HEK293 (cell line): ENCODE results near the gene PDCD4.

ENCODE experiments used
- EGR2 ChIP-seq: fragments of 450-650 bp; formaldehyde crosslinking; IDR thresholded peaks from 2 replicates; pipeline ENCODE4 v1.5.1; 2016; ENCODE audit warnings: low read depth, missing biosample characterization, missing genetic modification characterization
- GLI2 ChIP-seq: fragments of 450-650 bp; formaldehyde crosslinking; IDR thresholded peaks from 2 replicates; pipeline ENCODE4; 2017; ENCODE audit warnings: missing biosample characterization, missing genetic modification characterization, low read depth, borderline replicate concordance
- GLI4 ChIP-seq: fragments of 450-650 bp; formaldehyde crosslinking; IDR thresholded peaks from 2 replicates; pipeline ENCODE4 v1.5.1; 2016; ENCODE audit warnings: missing biosample characterization, missing genetic modification characterization
- GLIS1 ChIP-seq: fragments of 450-650 bp; formaldehyde crosslinking; IDR thresholded peaks from 2 replicates; pipeline ENCODE4 v1.5.1; 2016; ENCODE audit warnings: missing biosample characterization, missing genetic modification characterization
- KLF8 ChIP-seq: fragments of 450-650 bp; formaldehyde crosslinking; IDR thresholded peaks from 2 replicates; pipeline ENCODE4 v1.5.1; 2016; ENCODE audit warnings: missing biosample characterization, missing genetic modification characterization
- MYNN ChIP-seq: fragments of 450-650 bp; formaldehyde crosslinking; IDR thresholded peaks from 2 replicates; pipeline ENCODE4 v1.5.1; 2016; ENCODE audit warnings: missing biosample characterization, missing genetic modification characterization, borderline replicate concordance
- SCRT2 ChIP-seq: fragments of 450-650 bp; formaldehyde crosslinking; IDR thresholded peaks from 2 replicates; pipeline ENCODE4 v1.5.1; 2016; ENCODE audit warnings: missing biosample characterization, missing genetic modification characterization
- ZBTB17 ChIP-seq: fragments of 450-650 bp; formaldehyde crosslinking; IDR thresholded peaks from 2 replicates; pipeline ENCODE4 v1.5.1; 2016; ENCODE audit warnings: missing biosample characterization, missing genetic modification characterization
- ZEB2 ChIP-seq: fragments of 450-650 bp; formaldehyde crosslinking; IDR thresholded peaks from 2 replicates; pipeline ENCODE4 v1.5.1; 2016; ENCODE audit warnings: missing biosample characterization, missing genetic modification characterization
- ZNF114 ChIP-seq: fragments of 450-650 bp; formaldehyde crosslinking; IDR thresholded peaks from 2 replicates; pipeline ENCODE4 v1.5.0; 2017; ENCODE audit warnings: missing biosample characterization, missing genetic modification characterization
- ZNF16 ChIP-seq: fragments of 450-650 bp; formaldehyde crosslinking; IDR thresholded peaks from 2 replicates; pipeline ENCODE4 v1.5.1; 2016; ENCODE audit warnings: low read depth, missing biosample characterization, missing genetic modification characterization
- ZNF174 ChIP-seq: fragments of 450-650 bp; formaldehyde crosslinking; IDR thresholded peaks from 2 replicates; pipeline ENCODE4 v1.5.0; 2017; ENCODE audit warnings: missing biosample characterization, mild to moderate bottlenecking, missing genetic modification characterization
- ZNF19 ChIP-seq: fragments of 450-650 bp; formaldehyde crosslinking; IDR thresholded peaks from 2 replicates; pipeline ENCODE4; 2016; ENCODE audit warnings: missing biosample characterization, missing genetic modification characterization, low read depth
- ZNF274 ChIP-seq, 2 experiments: fragments of 200-500 bp in 1 of 2; fragments of 450-650 bp in 1 of 2; sonication (Bioruptor generic) in 1 of 2; formaldehyde crosslinking in 1 of 2; IDR thresholded peaks; 2 replicates each; pipeline versions ENCODE4 v1.5.1 to v1.6.1; 2014 to 2016; ENCODE audit warnings: borderline replicate concordance in 1 of 2, inconsistent platforms in 1 of 2, low read length in 1 of 2, missing biosample characterization in 1 of 2, missing genetic modification characterization in 1 of 2
- ZNF324 ChIP-seq: fragments of 450-650 bp; formaldehyde crosslinking; IDR thresholded peaks from 2 replicates; pipeline ENCODE4 v1.5.1; 2016; ENCODE audit warnings: missing biosample characterization, missing genetic modification characterization
- ZNF423 ChIP-seq: fragments of 450-650 bp; formaldehyde crosslinking; IDR thresholded peaks from 2 replicates; pipeline ENCODE4 v1.5.1; 2016; ENCODE audit warnings: missing biosample characterization, missing genetic modification characterization
- ZNF510 ChIP-seq: fragments of 450-650 bp; formaldehyde crosslinking; IDR thresholded peaks from 2 replicates; pipeline ENCODE4 v1.5.1; 2018; ENCODE audit warnings: mild to moderate bottlenecking, missing genetic modification characterization, missing biosample characterization; ENCODE audit not compliant: insufficient replicate concordance
- ZNF571 ChIP-seq: fragments of 450-650 bp; formaldehyde crosslinking; IDR thresholded peaks from 2 replicates; pipeline ENCODE4 v1.5.0; 2017; ENCODE audit warnings: missing biosample characterization, missing genetic modification characterization
- ZNF626 ChIP-seq: fragments of 450-650 bp; sonication (Bioruptor Pico); formaldehyde crosslinking; IDR thresholded peaks from 2 replicates; pipeline ENCODE4 v1.5.1; 2018; ENCODE audit warnings: missing biosample characterization, missing genetic modification characterization, inconsistent platforms
- ZNF664 ChIP-seq: fragments of 450-650 bp; formaldehyde crosslinking; IDR thresholded peaks from 2 replicates; pipeline ENCODE4 v1.5.1; 2016; ENCODE audit warnings: missing biosample characterization, missing genetic modification characterization
- ZNF677 ChIP-seq: fragments of 450-650 bp; IDR thresholded peaks from 2 replicates; pipeline ENCODE4 v1.5.0; 2018; ENCODE audit warnings: missing biosample characterization, mild to moderate bottlenecking, missing genetic modification characterization, moderate library complexity
- ZNF792 ChIP-seq: fragments of 450-650 bp; formaldehyde crosslinking; IDR thresholded peaks from 2 replicates; pipeline ENCODE4 v1.5.1; 2016; ENCODE audit warnings: missing biosample characterization, missing genetic modification characterization
- TF ChIP-seq, protein P1 (sequence below): fragments of 450-650 bp; formaldehyde crosslinking; IDR thresholded peaks from 2 replicates; pipeline ENCODE4 v1.5.1; 2017; ENCODE audit warnings: missing biosample characterization, missing genetic modification characterization
- TF ChIP-seq, protein P2 (sequence below): fragments of 450-650 bp; formaldehyde crosslinking; IDR thresholded peaks from 2 replicates; pipeline ENCODE4 v1.5.1; 2016; ENCODE audit warnings: missing biosample characterization, missing genetic modification characterization
- TF ChIP-seq, protein P3 (sequence below): fragments of 450-650 bp; formaldehyde crosslinking; IDR thresholded peaks from 2 replicates; pipeline ENCODE4 v1.5.1; 2016; ENCODE audit warnings: missing biosample characterization, missing genetic modification characterization
- TF ChIP-seq, protein P4 (sequence below): IDR thresholded peaks from 2 replicates; pipeline ENCODE4 v1.6.1; 2011; ENCODE audit warnings: mild to moderate bottlenecking, low read depth, low read length, borderline replicate concordance
- TF ChIP-seq, protein P5 (sequence below): fragments of 450-650 bp; formaldehyde crosslinking; IDR thresholded peaks from 2 replicates; pipeline ENCODE4 v1.5.1; 2016; ENCODE audit warnings: missing biosample characterization, missing genetic modification characterization
- TF ChIP-seq, protein P6 (sequence below): fragments of 450-650 bp; formaldehyde crosslinking; IDR thresholded peaks from 2 replicates; pipeline ENCODE4 v1.5.1; 2016; ENCODE audit warnings: missing biosample characterization, missing genetic modification characterization

Gene PDCD4

DNA sequence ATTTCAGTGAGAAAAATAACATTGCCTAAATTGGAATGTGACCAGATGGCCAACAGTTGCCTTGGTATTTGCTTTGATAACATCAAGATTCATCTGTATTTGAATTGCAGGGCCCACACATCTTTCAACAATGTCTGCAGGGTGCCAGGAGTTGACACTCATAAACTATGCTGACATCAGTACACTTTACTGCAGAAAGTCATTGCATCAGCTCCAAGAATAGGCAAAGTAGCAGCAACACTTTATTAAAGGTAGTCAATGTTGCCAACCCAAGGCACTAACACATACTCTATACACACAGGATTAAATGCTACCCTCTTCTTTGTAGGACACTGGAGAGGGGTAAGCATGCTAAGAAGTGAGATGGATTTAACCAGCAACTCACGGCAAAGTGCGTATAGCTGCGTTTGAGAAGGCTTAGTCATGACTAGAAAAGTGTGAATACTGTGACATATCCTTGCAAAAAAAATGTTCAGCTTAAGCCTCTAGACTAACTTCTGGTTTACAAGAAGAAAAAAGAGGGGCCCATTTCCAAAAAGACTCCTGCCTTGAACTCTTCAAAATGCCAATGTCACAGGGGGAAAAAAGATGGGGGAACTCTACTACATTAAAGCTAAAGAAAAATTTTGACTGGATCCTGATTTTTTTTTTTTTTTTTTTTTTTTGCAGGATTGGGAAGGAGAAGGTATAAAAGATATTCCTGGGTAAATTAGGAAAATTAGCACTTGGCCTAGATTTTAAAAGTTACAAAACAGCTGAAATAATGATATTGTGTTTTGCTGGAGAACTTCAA, 45.0 kb downstream of the PDCD4 start (continued):
- TF ChIP-seq, protein P1, sequence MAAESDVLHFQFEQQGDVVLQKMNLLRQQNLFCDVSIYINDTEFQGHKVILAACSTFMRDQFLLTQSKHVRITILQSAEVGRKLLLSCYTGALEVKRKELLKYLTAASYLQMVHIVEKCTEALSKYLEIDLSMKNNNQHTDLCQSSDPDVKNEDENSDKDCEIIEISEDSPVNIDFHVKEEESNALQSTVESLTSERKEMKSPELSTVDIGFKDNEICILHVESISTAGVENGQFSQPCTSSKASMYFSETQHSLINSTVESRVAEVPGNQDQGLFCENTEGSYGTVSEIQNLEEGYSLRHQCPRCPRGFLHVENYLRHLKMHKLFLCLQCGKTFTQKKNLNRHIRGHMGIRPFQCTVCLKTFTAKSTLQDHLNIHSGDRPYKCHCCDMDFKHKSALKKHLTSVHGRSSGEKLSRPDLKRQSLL (tag by site-specific recombination): peak; percentile 16; the same call in 1 of the 2 replicates
- TF ChIP-seq, protein P2, sequence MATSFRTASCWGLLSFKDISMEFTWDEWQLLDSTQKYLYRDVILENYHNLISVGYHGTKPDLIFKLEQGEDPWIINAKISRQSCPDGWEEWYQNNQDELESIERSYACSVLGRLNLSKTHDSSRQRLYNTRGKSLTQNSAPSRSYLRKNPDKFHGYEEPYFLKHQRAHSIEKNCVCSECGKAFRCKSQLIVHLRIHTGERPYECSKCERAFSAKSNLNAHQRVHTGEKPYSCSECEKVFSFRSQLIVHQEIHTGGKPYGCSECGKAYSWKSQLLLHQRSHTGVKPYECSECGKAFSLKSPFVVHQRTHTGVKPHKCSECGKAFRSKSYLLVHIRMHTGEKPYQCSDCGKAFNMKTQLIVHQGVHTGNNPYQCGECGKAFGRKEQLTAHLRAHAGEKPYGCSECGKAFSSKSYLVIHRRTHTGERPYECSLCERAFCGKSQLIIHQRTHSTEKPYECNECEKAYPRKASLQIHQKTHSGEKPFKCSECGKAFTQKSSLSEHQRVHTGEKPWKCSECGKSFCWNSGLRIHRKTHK (tag by site-specific recombination): no peak
- peak; percentile 84 for TF ChIP-seq ZNF664 (tag by site-specific recombination)
- no peak for TF ChIP-seq ZNF274 (IDR thresholded peaks at IDR 0.05; ENCODE audit: low read length)
- TF ChIP-seq ZNF274 (tag by site-specific recombination; IDR thresholded peaks at IDR 0.05; ENCODE audit: borderline replicate concordance): no peak
- TF ChIP-seq, protein P3, sequence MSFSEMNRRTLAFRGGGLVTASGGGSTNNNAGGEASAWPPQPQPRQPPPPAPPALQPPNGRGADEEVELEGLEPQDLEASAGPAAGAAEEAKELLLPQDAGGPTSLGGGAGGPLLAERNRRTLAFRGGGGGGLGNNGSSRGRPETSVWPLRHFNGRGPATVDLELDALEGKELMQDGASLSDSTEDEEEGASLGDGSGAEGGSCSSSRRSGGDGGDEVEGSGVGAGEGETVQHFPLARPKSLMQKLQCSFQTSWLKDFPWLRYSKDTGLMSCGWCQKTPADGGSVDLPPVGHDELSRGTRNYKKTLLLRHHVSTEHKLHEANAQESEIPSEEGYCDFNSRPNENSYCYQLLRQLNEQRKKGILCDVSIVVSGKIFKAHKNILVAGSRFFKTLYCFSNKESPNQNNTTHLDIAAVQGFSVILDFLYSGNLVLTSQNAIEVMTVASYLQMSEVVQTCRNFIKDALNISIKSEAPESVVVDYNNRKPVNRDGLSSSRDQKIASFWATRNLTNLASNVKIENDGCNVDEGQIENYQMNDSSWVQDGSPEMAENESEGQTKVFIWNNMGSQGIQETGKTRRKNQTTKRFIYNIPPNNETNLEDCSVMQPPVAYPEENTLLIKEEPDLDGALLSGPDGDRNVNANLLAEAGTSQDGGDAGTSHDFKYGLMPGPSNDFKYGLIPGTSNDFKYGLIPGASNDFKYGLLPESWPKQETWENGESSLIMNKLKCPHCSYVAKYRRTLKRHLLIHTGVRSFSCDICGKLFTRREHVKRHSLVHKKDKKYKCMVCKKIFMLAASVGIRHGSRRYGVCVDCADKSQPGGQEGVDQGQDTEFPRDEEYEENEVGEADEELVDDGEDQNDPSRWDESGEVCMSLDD (tag by site-specific recombination): no peak
- TF ChIP-seq ZNF16 (tag by site-specific recombination): no peak
- TF ChIP-seq ZNF626 (tag by site-specific recombination): no peak; the same call in 1 of the 2 replicates
- no peak for TF ChIP-seq ZNF423 (tag by site-specific recombination)
- TF ChIP-seq ZNF571: no peak
- TF ChIP-seq, protein P4, sequence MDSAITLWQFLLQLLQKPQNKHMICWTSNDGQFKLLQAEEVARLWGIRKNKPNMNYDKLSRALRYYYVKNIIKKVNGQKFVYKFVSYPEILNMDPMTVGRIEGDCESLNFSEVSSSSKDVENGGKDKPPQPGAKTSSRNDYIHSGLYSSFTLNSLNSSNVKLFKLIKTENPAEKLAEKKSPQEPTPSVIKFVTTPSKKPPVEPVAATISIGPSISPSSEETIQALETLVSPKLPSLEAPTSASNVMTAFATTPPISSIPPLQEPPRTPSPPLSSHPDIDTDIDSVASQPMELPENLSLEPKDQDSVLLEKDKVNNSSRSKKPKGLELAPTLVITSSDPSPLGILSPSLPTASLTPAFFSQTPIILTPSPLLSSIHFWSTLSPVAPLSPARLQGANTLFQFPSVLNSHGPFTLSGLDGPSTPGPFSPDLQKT: no peak
- no peak for TF ChIP-seq ZNF792 (tag by site-specific recombination)
- TF ChIP-seq ZNF677 (tag by site-specific recombination): no peak
- TF ChIP-seq ZNF114 (tag by site-specific recombination): no peak
- no peak for TF ChIP-seq ZNF174 (tag by site-specific recombination)
- no peak for TF ChIP-seq MYNN (tag by site-specific recombination)
- TF ChIP-seq ZNF19 (tag by site-specific recombination): peak; percentile 83
- TF ChIP-seq SCRT2 (tag by site-specific recombination): peak; percentile 97
- TF ChIP-seq GLI4: no peak
- TF ChIP-seq ZBTB17 (tag by site-specific recombination): peak; percentile 95
- peak; percentile 41; the same call in 1 of the 2 replicates for TF ChIP-seq EGR2 (tag by site-specific recombination)
- no peak for TF ChIP-seq ZNF510
- TF ChIP-seq ZEB2 (tag by site-specific recombination): peak; percentile 99
- TF ChIP-seq KLF8: peak; percentile 84
- TF ChIP-seq, protein P5, sequence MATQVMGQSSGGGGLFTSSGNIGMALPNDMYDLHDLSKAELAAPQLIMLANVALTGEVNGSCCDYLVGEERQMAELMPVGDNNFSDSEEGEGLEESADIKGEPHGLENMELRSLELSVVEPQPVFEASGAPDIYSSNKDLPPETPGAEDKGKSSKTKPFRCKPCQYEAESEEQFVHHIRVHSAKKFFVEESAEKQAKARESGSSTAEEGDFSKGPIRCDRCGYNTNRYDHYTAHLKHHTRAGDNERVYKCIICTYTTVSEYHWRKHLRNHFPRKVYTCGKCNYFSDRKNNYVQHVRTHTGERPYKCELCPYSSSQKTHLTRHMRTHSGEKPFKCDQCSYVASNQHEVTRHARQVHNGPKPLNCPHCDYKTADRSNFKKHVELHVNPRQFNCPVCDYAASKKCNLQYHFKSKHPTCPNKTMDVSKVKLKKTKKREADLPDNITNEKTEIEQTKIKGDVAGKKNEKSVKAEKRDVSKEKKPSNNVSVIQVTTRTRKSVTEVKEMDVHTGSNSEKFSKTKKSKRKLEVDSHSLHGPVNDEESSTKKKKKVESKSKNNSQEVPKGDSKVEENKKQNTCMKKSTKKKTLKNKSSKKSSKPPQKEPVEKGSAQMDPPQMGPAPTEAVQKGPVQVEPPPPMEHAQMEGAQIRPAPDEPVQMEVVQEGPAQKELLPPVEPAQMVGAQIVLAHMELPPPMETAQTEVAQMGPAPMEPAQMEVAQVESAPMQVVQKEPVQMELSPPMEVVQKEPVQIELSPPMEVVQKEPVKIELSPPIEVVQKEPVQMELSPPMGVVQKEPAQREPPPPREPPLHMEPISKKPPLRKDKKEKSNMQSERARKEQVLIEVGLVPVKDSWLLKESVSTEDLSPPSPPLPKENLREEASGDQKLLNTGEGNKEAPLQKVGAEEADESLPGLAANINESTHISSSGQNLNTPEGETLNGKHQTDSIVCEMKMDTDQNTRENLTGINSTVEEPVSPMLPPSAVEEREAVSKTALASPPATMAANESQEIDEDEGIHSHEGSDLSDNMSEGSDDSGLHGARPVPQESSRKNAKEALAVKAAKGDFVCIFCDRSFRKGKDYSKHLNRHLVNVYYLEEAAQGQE (tag by site-specific recombination): no peak
- peak; percentile 63 for TF ChIP-seq GLIS1
- TF ChIP-seq, protein P6, sequence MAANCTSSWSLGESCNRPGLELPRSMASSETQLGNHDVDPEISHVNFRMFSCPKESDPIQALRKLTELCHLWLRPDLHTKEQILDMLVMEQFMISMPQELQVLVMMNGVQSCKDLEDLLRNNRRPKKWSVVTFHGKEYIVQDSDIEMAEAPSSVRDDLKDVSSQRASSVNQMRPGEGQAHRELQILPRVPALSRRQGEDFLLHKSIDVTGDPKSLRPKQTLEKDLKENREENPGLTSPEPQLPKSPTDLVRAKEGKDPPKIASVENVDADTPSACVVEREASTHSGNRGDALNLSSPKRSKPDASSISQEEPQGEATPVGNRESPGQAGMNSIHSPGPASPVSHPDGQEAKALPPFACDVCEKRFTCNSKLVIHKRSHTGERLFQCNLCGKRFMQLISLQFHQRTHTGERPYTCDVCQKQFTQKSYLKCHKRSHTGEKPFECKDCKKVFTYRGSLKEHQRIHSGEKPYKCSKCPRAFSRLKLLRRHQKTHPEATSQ: no peak
- TF ChIP-seq ZNF324 (tag by site-specific recombination): peak; percentile 94; the same call in 1 of the 2 replicates
- peak; percentile 77; the same call in 1 of the 2 replicates for TF ChIP-seq GLI2 (tag by site-specific recombination)
